Heart left ventricle (tissue), 16 donors: ENCODE data around the gene NELFCD. TPM values are rescaled to one million over a fixed set of nuclear protein-coding genes. Genes with fewer than 3 reads are reported as not detected.
"Not testable (repeated sequence)": the region's sequence is repeated elsewhere in the genome, so short reads cannot be mapped to it uniquely, and the experiment has no call there.

Experiments
- ATAC-seq, 4 donors: fragments of 200-7000 bp; cut with Tn5 transposase; one replicate each; pipeline ENCODE4 v1.9.1; 2020 to 2022; ENCODE audit warnings: moderate library complexity in 4 of 4, mild to moderate bottlenecking in 3 of 4, moderate number of reproducible peaks in 1 of 4
- DNase-seq, 5 donors: peaks; one replicate each; pipeline ENCODE4 v3.0.0-alpha.2; 2020
- H3K27ac ChIP-seq, 12 donors: fragments of 200-600 bp; sonication (generic) in 4 of 12; one replicate each; pipeline versions ENCODE4 v1.5.0 to v1.8.0; 2016 to 2022; ENCODE audit warnings: mild to moderate bottlenecking in 2 of 12
- H3K27me3 ChIP-seq, 9 donors: fragments of 200-600 bp; sonication (generic) in 2 of 9; one replicate each; pipeline versions ENCODE4 v1.5.1 to v1.8.0; 2016 to 2022; ENCODE audit warnings: mild to moderate bottlenecking in 3 of 9
- H3K36me3 ChIP-seq, 9 donors: fragments of 200-600 bp; sonication (generic) in 2 of 9; one replicate each; pipeline versions ENCODE4 v1.5.0 to v1.8.0; 2018 to 2022; ENCODE audit warnings: mild to moderate bottlenecking in 2 of 9
- H3K4me1 ChIP-seq, 12 donors: fragments of 200-600 bp; sonication (generic) in 4 of 12; one replicate each; pipeline versions ENCODE4 v1.5.0 to v1.8.0; 2016 to 2022; ENCODE audit warnings: mild to moderate bottlenecking in 3 of 12
- H3K4me3 ChIP-seq, 12 donors: fragments of 200-600 bp; sonication (generic) in 4 of 12; one replicate each; pipeline versions ENCODE4 v1.5.0 to v1.8.0; 2017 to 2022; ENCODE audit warnings: mild to moderate bottlenecking in 9 of 12, moderate library complexity in 4 of 12
- H3K9me3 ChIP-seq, 12 donors: fragments of 200-600 bp; sonication (generic) in 4 of 12; one replicate each; pipeline versions ENCODE4 v1.5.0 to v1.8.0; 2016 to 2022; ENCODE audit warnings: mild to moderate bottlenecking in 1 of 12
- CTCF ChIP-seq, 12 donors: fragments of 200-600 bp; sonication (generic) in 4 of 12; IDR thresholded peaks; one replicate each; pipeline versions ENCODE4 v1.5.0 to v1.8.0; 2018 to 2022; ENCODE audit warnings: antibody characterized with exemption in 12 of 12, mild to moderate bottlenecking in 5 of 12
- POLR2A ChIP-seq, 2 donors: fragments of 450-650 bp; IDR thresholded peaks; one replicate each; pipeline ENCODE4 v1.6.1; 2017; ENCODE audit warnings: antibody characterized with exemption in 2 of 2, mild to moderate bottlenecking in 2 of 2, moderate library complexity in 2 of 2
- WGBS, 4 donors: extraction: QIAGEN DNeasy Blood & Tissue Kit in 2 of 4; methylation state at CpG; one replicate each; pipeline versions ENCODE4 v1.1.5 to v1.1.7; 2013 to 2018; 5-methylcytosine and 5-hydroxymethylcytosine counted together
- intact Hi-C, 10 donors: fragments of 100-400 bp; cut with DNase I; formaldehyde crosslinking; loops; one replicate each; pipeline versions ENCODE4 v1.11.1 to v1.14.2; 2022
- polyA plus RNA-seq, 2 donors: library from polyadenylated mRNA; stranded (reverse); fragments of 200-250 nt; gene quantifications; one replicate each; pipeline ENCODE4 v1.2.3, GENCODE V29; 2013
- total RNA-seq, 9 donors: library from RNA; depleted of rRNA in 2 of 9; stranded (reverse); fragments of >200 nt in 2 of 9; fragmentation: NEBNext Ultra II Directional in 3 of 9; extraction: Animal tissue kit (Norgen Biotek cat#: 25700) in 3 of 9; gene quantifications; one replicate each; pipeline versions ENCODE4 v1.1.0 to v1.2.4, GENCODE V29; 2016 to 2023
- donor health status: ischemic (EF 13 %, LVEDD 7.1; RV severe dilation, severe dysfunction).
- donor health status: healthy with polysubstance abuse.
- donor health status: DM: no; HTN: yes; CAD: no.
- donor health status: DM: no; HTN: no; CAD: no.
- donor health status: ischemic (EF 25% LVEDD 6.9; RV normal size, moderate dysfunction).
- donor health status: ischemic (EF 25% LVEDD 5.7; RV mildly dilated, moderate dysfunction).
- donor health status: healthy.
- donor health status: DM: yes; HTN: yes; CAD: no.
- donor health status: ischemic (EF 35%, LVEDD 5.7; RV mildly dilated, moderate dysfunction).
- donor health status: nonischemic (EF 11% LVEDD 7.7; RV severe dilation, severe dysfunction).
- donor health status: DM: yes; HTN: yes; CAD: no.
- donor health status: PGD.
- donor health status: ischemic (EF 29% LVEDD 5.4; RV normal size, mild dysfunction).
- donor health status: nonischemic (EF 23%, LVEDD 6.1; RV moderate dilation, normal function).

Gene NELFCD
- total and polyA plus RNA-seq, 11 donors = 21.7 to 43.8 (median 26.5) TPM

GRCh38 chr20:58945965-58946631, 35.0 kb upstream of the NELFCD start:
- Histone ChIP-seq H3K4me1 (peaks cover 0 to 4% (median 0%) of the 10 kb centered on the region in 12 donors), H3K27ac (no peak overlapping the region), H3K4me3 (no peak overlapping the region), H3K27me3 (no peaks in the 10 kb centered on the region), H3K36me3 (no peaks in the 10 kb centered on the region), H3K9me3 (no peaks in the 10 kb centered on the region)
- no peak for TF ChIP-seq POLR2A (IDR thresholded peaks at IDR 0.05)
- no peak for TF ChIP-seq CTCF (IDR thresholded peaks at IDR 0.05)
- intact Hi-C loops = no loop called here
- 80 to 90% (median 88%) methylated on average over 10 of the region's 10 CpGs for WGBS, 4 donors
- ATAC-seq = no peak
- no peak for DNase-seq

- ATAC-seq, H3K9me3 ChIP-seq, H3K27ac ChIP-seq, H3K36me3 ChIP-seq, H3K4me1 ChIP-seq, intact Hi-C loops, H3K4me3 ChIP-seq, DNase-seq, H3K27me3 ChIP-seq: not testable (repeated sequence)
- 74 to 86% (median 84%) methylated on average over 7 of the region's 7 CpGs for WGBS, 4 donors
Observed at GRCh38 chr20:58947797-58948388, 33.2 kb upstream of the NELFCD start.

GRCh38 chr20:58950603-58951002, 30.5 kb upstream of the NELFCD start:
- Histone ChIP-seq H3K27ac (no peak overlapping the region), H3K9me3 (no peaks in the 10 kb centered on the region), H3K4me1 (no peaks in the 10 kb centered on the region), H3K4me3 (no peak overlapping the region), H3K27me3 (no peaks in the 10 kb centered on the region), H3K36me3 (no peaks in the 10 kb centered on the region)
- DNase-seq (no peak), ATAC-seq (no peak)
- intact Hi-C loops = no loop called here
- WGBS, 4 donors = 84 to 87% (median 85%) methylated on average over 5 of the region's 5 CpGs
- peak in 1 of 12 donors; percentile 18 for TF ChIP-seq CTCF (IDR thresholded peaks at IDR 0.05)
- no peak for TF ChIP-seq POLR2A (IDR thresholded peaks at IDR 0.05)

GRCh38 chr20:58953050-58953449, 28.0 kb upstream of the NELFCD start:
- Histone ChIP-seq H3K27ac (no peak overlapping the region), H3K4me3 (no peak overlapping the region), H3K27me3 (no peaks in the 10 kb centered on the region), H3K9me3 (no peaks in the 10 kb centered on the region), H3K36me3 (no peaks in the 10 kb centered on the region), H3K4me1 (no peaks in the 10 kb centered on the region)
- no peak for TF ChIP-seq CTCF (IDR thresholded peaks at IDR 0.05)
- no peak for TF ChIP-seq POLR2A (IDR thresholded peaks at IDR 0.05)
- DNase-seq = no peak
- intact Hi-C loops = no loop called here
- no peak for ATAC-seq

- no peaks in the 10 kb centered on the region for H3K9me3 ChIP-seq
- no peak overlapping the region for H3K27ac ChIP-seq
- no peak overlapping the region for H3K4me3 ChIP-seq
- TF ChIP-seq POLR2A (IDR thresholded peaks at IDR 0.05) (no peak), CTCF (IDR thresholded peaks at IDR 0.05) (no peak)
- ATAC-seq (no peak), DNase-seq (no peak)
- no peaks in the 10 kb centered on the region for H3K4me1 ChIP-seq
- H3K36me3 ChIP-seq = no peaks in the 10 kb centered on the region
- intact Hi-C loops = no loop called here
- no peaks in the 10 kb centered on the region for H3K27me3 ChIP-seq
- WGBS, 4 donors = 87 to 91% (median 90%) methylated on average over 8 of the region's 8 CpGs
Observed at GRCh38 chr20:58956078-58956477, 25.0 kb upstream of the NELFCD start.
